ENCODE results near the gene SLC24A4.

DNA sequence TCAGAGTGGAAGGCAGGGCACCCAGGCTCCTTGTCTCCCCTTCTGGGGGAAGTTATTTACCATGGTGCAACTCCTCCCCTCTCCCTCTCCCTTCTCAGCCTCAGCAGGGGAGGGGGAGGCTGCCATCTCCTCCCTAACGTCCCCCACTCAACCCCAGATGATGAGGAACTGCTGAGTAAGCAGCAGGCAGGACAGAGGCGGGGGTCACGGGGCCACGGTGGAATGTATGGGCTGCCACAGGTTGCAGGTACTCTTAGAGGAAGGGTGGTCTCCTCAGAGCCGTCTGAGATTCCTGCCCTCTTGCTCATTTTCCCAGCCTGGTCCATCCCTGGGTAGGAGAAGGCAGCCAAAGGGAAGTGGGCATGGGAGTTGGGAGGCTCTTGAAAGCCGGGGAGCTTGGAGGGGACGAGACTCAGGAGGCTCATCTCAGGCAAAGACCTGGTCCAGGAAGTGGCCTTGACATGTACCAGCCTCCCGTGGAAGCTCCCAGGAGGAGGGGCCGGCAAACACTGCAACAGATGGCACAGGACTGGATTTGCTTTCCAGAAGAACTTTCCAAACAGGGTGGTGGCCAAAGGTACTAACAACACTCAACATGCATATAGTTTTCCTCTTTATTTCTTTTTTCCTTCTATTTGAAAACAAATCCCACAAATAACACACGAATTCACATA, 209.7 kb downstream of the SLC24A4 start:
- TF ChIP-seq POLR2A (IDR thresholded peaks at IDR 0.05; ENCODE audit: low read length) (no peak), GATA1 (IDR thresholded peaks at IDR 0.05; ENCODE audit: low read depth, low read length) (no peak)
